HAP-1 (cell line): ENCODE data around the gene RGS14.
A peak's percentile ranks its signal among the peaks of the same experiment; 100 is the strongest.
"Not testable (repeated sequence)": the region's sequence is repeated elsewhere in the genome, so short reads cannot be mapped to it uniquely, and the experiment has no call there.

ENCODE experiments used
- DNase-seq, 2 experiments: peaks; one replicate each; pipeline ENCODE4 v3.0.0-alpha.2; 2016 to 2020; ENCODE audit warnings: low spot score in 2 of 2
- H3K27me3 ChIP-seq: fragments of 250-450 bp; sonication (Bioruptor Pico); 2 replicates; pipeline ENCODE4 v1.5.1; 2020; ENCODE audit warnings: low read depth, mild to moderate bottlenecking, moderate library complexity
- H3K36me3 ChIP-seq: fragments of 250-450 bp; sonication (Bioruptor Pico); replicated peaks from 2 replicates; pipeline ENCODE4 v1.5.1; 2020; ENCODE audit warnings: mild to moderate bottlenecking
- H3K4me1 ChIP-seq: fragments of 250-450 bp; sonication (Bioruptor Pico); 2 replicates; pipeline ENCODE4 v1.5.1; 2020; ENCODE audit warnings: mild to moderate bottlenecking
- H3K4me3 ChIP-seq: fragments of 250-450 bp; sonication (Bioruptor Pico); 2 replicates; pipeline ENCODE4 v1.5.1; 2020; ENCODE audit warnings: mild to moderate bottlenecking, moderate library complexity
- H3K9me3 ChIP-seq: fragments of 250-450 bp; sonication (Bioruptor Pico); 2 replicates; pipeline ENCODE4 v1.5.1; 2020; ENCODE audit warnings: mild to moderate bottlenecking, moderate library complexity
- in situ Hi-C: fragments of 300-500 bp; cut with MboI; formaldehyde crosslinking; loops from 3 replicates; pipeline ENCODE4 v1.14.3; 2020; ENCODE audit warnings: low sequenced_read_pairs, inconsistent platforms, mixed read lengths

Gene RGS14

GRCh38 chr5:177332896-177333260 is 24.8 kb upstream of the RGS14 start:
- Histone ChIP-seq H3K4me3 (no peak overlapping the region), H3K36me3 (peaks cover 43% of the 10 kb centered on the region), H3K4me1 (no peaks in the 10 kb centered on the region; the same call in 1 of the 2 replicates), H3K9me3 (no peaks in the 10 kb centered on the region), H3K27me3 (no peaks in the 10 kb centered on the region)
- in situ Hi-C loops, result no loop called here
- no peak for DNase-seq

- Histone ChIP-seq H3K27me3 (no peaks in the 10 kb centered on the region), H3K4me3 (no peak overlapping the region), H3K36me3 (peaks cover 43% of the 10 kb centered on the region), H3K9me3 (no peaks in the 10 kb centered on the region), H3K4me1 (no peaks in the 10 kb centered on the region)
- in situ Hi-C loops, result no loop called here
- DNase-seq, result no peak
Observed at GRCh38 chr5:177333420-177334154, 24.1 kb upstream of the RGS14 start.

GRCh38 chr5:177334155-177334551 is 23.6 kb upstream of the RGS14 start:
- Histone ChIP-seq H3K4me3 (no peak overlapping the region), H3K36me3 (peaks cover 43% of the 10 kb centered on the region), H3K27me3 (no peaks in the 10 kb centered on the region), H3K9me3 (no peaks in the 10 kb centered on the region), H3K4me1 (no peaks in the 10 kb centered on the region)
- DNase-seq, result no peak
- in situ Hi-C loops, result no loop called here

DNA sequence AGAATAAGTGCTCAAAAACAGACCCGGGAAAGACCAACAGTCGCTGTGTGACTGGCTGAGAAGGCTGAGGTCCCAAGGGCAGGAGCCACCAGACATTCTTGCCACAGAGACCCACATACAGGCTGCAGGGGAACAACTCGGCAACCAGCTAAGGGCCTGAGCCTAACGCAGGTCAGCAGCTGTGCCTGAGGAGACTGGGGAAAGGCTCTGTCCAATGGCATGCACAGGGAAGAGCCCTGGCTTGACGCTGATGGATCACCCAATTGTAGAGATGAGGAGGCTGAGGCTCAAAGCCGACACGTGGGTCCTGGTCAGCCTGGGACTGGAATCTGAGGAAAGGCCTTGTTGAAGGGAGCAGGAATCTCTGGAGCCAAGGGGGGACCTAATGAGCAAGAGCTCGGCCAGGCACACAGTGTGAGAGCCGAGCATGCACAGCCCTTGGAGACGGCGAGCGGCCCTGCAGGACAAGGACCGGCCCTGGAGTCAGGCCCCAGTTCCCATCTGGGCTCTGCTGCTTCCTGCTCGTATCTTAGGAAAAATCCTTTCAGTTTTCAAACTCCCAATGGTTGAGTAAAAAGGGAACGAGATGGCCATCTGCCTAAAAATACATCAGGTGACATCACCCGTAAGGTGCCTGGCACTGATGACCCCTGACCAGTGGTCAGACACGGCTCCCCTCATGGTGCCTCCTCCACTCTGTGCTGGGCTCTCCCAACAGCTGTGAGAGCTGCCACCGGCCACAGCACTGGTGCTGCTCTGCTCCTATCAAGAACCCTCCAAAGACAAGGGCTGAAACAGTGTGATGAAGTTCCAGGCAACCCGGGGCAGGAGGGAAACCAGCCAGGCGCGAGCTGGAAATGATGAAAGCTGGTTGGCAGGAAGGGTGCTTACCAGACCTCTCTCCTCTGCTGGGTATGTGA is 22.7 kb upstream of the RGS14 start:
- H3K4me3 ChIP-seq, result no peak overlapping the region
- H3K9me3 ChIP-seq, result no peaks in the 10 kb centered on the region
- in situ Hi-C loops, result no loop called here
- no peak for DNase-seq
- peaks cover 50% of the 10 kb centered on the region for H3K36me3 ChIP-seq
- no peaks in the 10 kb centered on the region for H3K27me3 ChIP-seq
- no peaks in the 10 kb centered on the region for H3K4me1 ChIP-seq

- Histone ChIP-seq H3K4me3 (no peak overlapping the region), H3K36me3 (peaks cover 47% of the 10 kb centered on the region), H3K9me3 (no peaks in the 10 kb centered on the region), H3K27me3 (no peaks in the 10 kb centered on the region), H3K4me1 (no peaks in the 10 kb centered on the region)
- no peak for DNase-seq
- in situ Hi-C loops, result no loop called here
Observed at GRCh38 chr5:177335701-177336065, 22.0 kb upstream of the RGS14 start.

GRCh38 chr5:177336112-177336511 is 21.6 kb upstream of the RGS14 start:
- Histone ChIP-seq H3K4me3 (no peak overlapping the region), H3K4me1 (no peaks in the 10 kb centered on the region), H3K36me3 (peaks cover 47% of the 10 kb centered on the region), H3K27me3 (no peaks in the 10 kb centered on the region), H3K9me3 (no peaks in the 10 kb centered on the region)
- DNase-seq, result peak in 1 of 2 experiments; percentile 41
- in situ Hi-C loops, result no loop called here

DNA sequence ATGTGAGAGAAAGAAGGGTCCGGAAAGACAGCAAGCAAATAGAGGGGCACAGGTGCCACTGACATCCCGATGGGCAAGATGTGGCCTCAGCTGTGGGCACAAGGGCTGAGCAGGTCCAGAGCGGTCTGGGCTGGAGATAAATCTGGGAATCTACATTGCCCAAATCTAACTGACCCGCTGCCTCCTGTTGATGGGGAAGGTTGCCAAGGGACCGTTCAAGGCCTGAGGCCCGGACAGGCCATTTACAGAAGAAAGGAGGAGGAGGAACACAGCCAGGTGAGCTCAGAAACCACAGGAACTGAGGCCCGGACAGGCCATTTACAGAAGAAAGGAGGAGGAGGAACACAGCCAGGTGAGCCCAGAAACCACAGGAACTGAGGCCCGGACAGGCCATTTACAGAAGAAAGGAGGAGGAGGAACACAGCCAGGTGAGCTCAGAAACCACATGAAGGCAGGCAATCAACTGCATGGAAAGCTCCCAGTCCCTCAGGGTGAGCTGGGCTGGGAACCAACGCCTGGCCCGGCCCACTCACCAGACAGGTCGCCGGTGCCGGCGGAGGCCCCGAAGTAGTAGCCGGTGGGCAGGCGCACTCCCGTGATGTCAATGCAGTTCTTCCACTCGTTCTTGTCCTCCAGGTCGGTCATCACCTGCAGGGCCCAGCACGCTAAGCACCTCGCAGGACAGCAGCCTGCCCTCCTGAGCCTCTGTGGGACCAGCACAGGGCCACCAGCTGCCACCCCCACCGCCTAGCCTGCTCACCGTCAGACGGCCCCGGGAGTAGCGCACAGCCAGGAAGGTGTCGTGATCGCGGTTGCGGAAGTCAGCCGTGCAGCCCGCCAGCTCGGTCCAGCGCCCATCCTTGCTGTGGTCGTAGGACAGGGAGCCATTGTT is 20.9 kb upstream of the RGS14 start:
- H3K36me3 ChIP-seq, result peaks cover 55% of the 10 kb centered on the region
- in situ Hi-C loops, result no loop called here

DNA sequence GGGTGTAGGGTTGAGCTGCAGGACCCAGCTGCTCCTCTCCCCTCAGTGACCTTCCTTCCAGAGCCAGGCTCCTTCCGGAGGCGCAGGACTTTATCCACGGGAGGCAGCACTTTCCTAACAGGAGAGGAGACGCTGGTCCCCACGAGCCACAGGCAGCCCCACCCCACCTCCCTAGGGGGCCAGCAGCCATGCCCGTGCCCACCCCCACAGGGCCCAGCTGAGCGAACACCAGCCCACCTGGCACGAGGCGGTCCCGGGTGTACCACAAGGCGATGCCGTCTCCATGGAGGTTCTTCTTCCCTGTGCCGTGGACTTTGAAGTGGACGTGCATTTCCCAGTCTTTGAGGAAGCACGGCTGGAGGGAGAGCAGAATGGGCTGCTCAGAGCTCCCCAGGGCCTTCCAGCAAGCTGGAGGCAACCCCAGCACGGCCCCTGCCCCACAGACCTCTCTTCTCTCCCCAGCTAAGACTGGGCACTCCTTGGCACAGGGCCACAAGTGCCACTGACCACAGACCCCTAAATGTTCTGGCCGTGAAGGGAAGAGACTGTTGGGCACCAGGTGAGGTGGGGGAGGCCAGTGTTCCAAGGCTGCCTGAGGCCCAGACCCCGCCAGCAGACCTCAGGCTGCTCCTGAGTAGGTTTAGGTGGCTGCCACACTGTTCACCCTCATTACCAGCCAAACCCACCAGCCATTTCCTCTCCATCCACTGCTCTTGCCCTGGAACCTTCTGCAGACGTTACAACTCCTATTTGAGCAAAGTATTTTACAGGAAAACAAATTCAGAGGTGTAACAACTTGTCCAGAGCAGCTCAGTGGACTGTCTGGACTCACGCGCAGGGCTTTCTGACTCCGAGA is 19.2 kb upstream of the RGS14 start:
- Histone ChIP-seq H3K4me3 (no peak overlapping the region), H3K4me1 (no peaks in the 10 kb centered on the region), H3K27me3 (no peaks in the 10 kb centered on the region), H3K9me3 (no peaks in the 10 kb centered on the region), H3K36me3 (peaks cover 54% of the 10 kb centered on the region)
- DNase-seq, result no peak
- in situ Hi-C loops, result no loop called here

More for the DNA sequence above, 20.9 kb upstream of the RGS14 start:
- H3K9me3 ChIP-seq, result no peaks in the 10 kb centered on the region
- no peak overlapping the region for H3K4me3 ChIP-seq
- no peak for DNase-seq
- no peaks in the 10 kb centered on the region for H3K27me3 ChIP-seq
- no peaks in the 10 kb centered on the region for H3K4me1 ChIP-seq

DNA sequence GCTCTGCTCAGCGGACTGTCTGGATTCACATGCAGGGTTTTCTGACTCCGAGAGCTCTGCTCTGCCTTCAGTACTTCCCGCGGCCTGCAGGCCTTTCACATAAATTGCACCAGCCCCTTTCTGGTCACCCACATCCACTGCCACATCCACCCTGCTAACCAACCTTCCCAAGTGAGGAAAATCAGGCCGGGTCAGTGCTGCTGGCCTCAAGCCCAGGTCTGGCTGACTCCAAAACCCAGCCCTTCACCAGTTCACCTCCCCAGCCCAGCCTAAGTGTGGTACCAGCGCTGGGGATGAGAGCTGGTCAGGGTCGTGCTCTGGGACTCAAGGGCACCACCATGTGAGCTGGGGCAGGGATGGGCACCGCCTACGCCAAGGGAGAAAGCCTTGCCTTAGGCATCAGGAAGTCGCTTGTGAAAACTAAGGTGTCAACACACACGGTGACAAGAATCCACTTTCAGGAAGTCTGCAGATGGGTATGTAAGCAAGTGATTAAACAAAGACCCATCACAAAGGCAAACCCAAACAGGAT is 18.6 kb upstream of the RGS14 start:
- Histone ChIP-seq H3K9me3 (no peaks in the 10 kb centered on the region), H3K4me1 (no peaks in the 10 kb centered on the region), H3K4me3 (no peak overlapping the region), H3K36me3 (peaks cover 47% of the 10 kb centered on the region), H3K27me3 (no peaks in the 10 kb centered on the region)
- DNase-seq, result no peak
- in situ Hi-C loops, result no loop called here

GRCh38 chr5:177343000-177343399 is 14.7 kb upstream of the RGS14 start:
- H3K4me3 ChIP-seq, DNase-seq, in situ Hi-C loops, H3K9me3 ChIP-seq, H3K4me1 ChIP-seq, H3K27me3 ChIP-seq: not testable (repeated sequence)
- peaks cover 30% of the 10 kb centered on the region for H3K36me3 ChIP-seq

GRCh38 chr5:177343777-177344176 is 13.9 kb upstream of the RGS14 start:
- DNase-seq, result no peak
- in situ Hi-C loops, result no loop called here
- no peaks in the 10 kb centered on the region for H3K9me3 ChIP-seq
- H3K27me3 ChIP-seq, result no peaks in the 10 kb centered on the region
- H3K4me3 ChIP-seq, result no peak overlapping the region
- no peaks in the 10 kb centered on the region for H3K4me1 ChIP-seq
- H3K36me3 ChIP-seq, result peaks cover 30% of the 10 kb centered on the region

GRCh38 chr5:177344891-177345290 is 12.8 kb upstream of the RGS14 start:
- Histone ChIP-seq H3K36me3 (peaks cover 28% of the 10 kb centered on the region), H3K4me1 (peaks cover 4% of the 10 kb centered on the region; the same call in 1 of the 2 replicates)
- in situ Hi-C loops, result no loop called here

GRCh38 chr5:177346820-177347219 is 10.9 kb upstream of the RGS14 start:
- no peak for DNase-seq
- Histone ChIP-seq H3K4me3 (no peak overlapping the region), H3K4me1 (peaks cover 10% of the 10 kb centered on the region), H3K27me3 (no peaks in the 10 kb centered on the region), H3K9me3 (no peaks in the 10 kb centered on the region), H3K36me3 (peaks cover 21% of the 10 kb centered on the region)
- in situ Hi-C loops, result no loop called here

More at GRCh38 chr5:177344891-177345290, 12.8 kb upstream of the RGS14 start:
- Histone ChIP-seq H3K9me3 (no peaks in the 10 kb centered on the region), H3K27me3 (no peaks in the 10 kb centered on the region), H3K4me3 (no peak overlapping the region)
- DNase-seq, result no peak
